ENCODE data around the gene CZIB. TPM values are rescaled to one million over a fixed set of nuclear protein-coding genes. Genes with fewer than 3 reads are reported as not detected.
"Not testable (repeated sequence)": the region's sequence is repeated elsewhere in the genome, so short reads cannot be mapped to it uniquely, and the experiment has no call there.

Gene CZIB
- polyA plus RNA-seq, 1 donor: 93.5 TPM

DNA sequence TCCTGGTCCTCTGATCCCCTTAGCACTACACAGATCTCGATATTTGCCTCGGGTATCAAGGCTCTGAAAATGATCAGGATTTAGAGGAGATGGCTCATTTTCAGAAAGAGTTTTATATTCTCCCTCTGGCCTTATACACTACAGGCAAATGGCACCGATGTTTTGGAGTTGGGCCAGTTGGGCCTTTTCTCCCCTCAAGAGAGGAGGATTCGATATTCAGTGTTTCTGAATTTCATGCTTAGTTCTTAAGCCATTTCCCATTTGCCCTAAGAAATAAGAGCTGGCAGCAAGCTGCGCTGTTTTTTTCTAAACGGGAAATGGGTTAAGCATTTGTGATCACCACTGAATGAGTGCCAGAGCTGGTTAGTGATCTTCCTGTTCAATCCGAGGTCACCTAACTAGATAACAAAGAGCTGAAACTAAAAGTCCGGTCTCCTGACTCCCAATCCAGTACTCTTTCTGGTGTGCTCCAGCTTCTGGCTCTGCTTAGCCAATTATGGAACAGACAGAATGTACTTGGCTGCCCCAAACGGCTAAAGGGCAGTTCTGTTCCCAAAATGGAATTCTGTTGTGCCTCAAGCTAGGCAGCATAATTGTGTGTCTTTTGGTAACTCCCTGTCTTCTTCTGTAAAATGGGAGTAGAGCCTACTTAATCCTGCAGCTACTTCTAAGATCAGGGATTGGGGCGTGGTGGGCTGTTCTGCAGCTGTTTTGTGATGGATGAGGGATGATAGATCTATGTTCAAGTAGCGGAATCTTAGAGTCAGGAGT is 25.0 kb downstream of the CZIB start:
- no peak for DNase-seq

DNA sequence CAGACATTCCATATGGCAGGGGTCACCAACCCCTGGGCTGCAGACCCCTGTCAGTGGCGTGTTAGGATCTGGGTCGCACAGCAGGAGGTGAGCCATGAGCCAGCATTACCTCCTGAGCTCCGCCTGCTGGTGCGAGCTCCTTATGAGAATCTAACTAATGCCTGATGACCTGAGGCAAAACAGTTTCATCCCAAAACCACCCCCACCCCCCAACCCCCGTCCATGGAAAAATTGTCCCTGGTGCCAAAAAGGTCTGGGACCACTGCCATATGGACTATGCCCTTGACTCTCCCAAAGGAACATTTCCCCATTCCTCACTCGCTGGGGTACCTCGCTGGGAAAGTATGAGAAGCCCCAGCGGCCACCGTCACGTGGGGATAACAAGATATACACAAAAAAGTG is 30.2 kb downstream of the CZIB start:
- DNase-seq: no peak

DNA sequence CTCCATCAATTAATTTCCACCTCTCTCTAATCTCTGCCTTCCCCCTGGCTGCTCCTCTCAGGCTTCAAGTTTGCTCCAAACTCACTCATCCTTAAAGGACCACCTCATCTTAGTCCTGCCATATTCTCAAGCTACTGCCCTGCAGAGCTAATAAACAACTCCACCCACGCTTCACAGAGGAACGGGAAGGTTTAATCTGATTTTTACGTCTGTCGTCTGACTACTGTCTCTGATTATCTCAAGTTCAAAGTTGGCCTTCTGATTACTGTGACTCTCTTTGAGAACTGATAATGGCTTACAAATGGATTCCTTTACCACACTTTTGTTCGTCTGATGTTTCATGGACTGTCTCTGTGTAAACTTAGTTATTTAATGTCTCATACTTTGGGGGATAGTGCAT is 31.4 kb downstream of the CZIB start:
- DNase-seq: no peak

DNA sequence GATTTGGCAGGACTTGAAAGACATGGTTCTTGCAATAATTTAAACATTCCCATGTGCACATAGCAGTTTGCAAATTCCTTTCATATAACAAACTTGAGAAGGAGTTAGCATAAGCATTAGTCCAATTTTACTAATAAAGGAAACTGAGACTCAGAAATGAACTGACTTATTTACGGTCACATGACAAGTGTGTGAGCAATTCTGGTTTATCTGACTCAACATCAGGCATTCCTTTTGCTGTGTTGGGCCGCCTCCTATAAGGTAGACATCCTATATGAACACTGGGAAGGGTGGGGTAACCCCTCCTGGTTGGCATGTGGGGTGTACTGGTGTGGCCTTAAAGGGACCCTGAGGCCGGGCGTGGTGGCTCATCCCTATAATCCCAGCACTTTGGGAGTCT is 32.3 kb downstream of the CZIB start:
- DNase-seq: no peak

DNA sequence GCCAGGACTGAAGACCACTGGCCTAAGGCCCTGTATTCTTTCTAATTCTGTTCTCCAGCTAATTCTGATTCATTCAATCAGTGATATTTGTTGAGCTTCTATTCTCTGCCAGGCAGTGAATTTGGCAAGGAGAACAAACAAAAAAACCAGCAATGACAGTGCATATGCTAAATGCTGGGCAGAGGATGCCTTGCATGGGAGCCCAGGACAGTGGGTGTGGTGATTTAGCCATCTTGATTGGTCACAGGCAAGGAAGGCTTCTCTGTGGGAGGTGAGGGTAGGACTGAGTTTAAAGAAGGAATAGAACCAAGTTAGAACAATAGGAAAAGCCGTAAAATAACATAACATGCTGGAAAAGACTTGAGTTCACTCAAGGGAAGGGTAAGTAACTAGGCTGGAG is 33.0 kb downstream of the CZIB start:
- DNase-seq: no peak

DNA sequence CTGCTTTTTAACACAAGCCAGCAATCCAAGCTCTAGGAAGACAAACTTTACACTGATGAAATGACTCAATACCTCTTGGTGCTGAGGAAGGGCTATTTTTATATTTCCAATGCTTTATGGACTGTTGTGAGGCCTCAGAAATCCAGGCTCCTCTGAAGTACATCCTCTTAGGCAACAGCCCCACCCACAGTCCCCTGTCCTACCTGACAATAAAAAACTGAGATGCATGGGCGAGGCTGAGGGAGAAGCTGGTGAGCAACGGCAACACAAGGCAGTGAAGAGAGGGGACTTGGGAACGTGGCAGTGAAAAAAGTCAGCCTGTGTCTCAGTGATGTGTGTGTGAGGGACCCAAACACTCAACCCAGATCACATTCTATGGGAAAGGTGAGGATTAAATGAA is 33.9 kb downstream of the CZIB start:
- DNase-seq: no peak

DNA sequence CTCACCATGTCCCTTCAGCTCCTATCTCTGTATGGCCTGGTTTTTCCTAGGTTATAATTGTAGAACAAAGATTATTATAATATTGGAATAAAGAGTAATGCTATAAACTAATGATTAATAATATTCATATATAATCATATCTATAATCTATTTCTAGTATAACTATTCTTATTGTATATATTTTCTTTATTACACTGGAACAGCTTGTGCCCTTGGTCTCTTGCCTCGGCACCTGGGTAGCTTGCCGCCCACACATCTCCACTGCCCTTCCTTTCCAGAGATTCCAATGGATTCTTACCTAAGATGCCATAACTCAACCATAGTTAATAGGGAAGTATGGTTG is 34.5 kb downstream of the CZIB start:
- not testable (repeated sequence) for DNase-seq

DNA sequence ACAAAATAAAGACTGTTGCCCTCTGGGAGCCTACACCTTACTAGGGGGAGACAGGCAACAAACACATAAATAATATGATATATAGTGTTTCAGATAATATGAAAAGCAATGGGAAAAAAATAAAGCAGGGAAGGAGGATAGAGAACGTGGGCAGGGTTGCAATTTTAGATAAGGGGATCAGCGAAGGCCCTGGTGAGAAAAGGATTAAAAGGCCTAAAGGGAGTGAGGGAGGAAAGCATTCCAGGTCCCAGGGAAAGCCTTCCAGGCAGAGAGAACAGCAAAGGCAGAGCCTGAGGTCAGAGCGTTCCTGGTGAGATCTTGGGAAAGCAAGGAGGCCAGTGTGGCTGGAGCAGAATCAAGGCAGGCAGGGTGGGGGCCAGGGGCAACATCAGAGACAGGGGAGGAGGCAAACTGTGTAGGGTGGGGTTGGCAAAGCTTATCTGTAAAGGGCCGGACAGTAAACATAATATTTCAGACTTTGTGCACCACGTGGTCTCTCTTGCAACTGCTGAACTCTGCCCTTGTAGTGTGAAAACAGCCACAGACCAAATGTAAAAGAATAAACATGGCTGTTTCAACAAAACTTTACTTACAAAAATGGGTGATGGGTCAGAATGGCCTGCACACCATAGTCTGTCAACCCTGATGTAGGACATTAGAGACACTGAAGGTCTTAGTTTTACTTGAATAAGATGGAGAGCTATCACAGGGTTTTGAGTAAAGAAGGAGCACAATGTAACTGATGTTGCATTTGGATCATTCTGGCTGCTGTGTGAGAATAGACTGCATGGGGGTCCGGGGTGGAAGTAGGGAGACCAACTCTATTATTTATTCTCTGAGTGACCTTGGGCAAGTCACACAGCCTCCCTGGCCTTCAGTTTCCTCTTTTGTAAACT is 37.1 kb downstream of the CZIB start:
- DNase-seq: no peak

DNA sequence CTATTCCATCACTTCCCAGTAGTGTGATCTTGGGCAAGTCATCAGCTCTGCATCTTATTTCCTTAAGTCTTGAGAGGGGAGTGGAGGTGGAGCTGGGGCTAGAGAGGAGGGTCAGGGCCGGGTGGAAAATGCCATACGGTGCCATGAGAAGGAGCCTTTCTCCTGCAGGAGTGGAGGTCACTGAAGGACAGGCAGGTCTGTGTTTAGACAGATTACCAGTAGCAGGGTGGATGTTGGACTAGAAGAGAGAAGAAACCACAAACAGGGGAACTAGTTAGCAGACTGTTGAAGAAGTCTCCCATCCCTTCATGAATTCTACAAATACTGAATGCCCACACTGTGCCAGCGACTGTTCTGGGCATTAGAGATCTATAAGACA is 37.7 kb downstream of the CZIB start:
- DNase-seq: no peak

DNA sequence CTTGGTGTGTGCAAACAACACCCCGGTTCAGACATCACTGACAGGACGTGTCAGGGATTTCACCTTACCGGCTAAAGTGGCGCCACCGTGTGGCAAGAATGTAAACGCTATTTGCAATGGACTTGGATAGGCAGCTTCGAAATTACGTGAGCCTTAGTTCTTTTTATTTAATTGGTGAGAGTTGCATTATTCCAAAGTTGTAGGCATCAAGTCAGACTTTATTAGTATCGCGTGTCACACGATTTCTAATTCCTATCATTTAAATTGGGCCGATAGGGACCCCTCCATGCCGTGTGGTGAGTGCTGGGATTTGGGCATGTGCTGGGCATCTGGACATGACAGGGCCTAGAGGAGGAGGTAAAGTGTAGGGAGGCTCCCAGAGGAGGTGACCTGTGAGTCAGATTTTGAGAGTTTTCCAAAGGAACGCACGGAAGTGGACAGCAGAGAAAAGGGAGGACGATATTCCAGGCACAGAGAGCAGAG is 38.3 kb downstream of the CZIB start:
- peak; percentile 82 for DNase-seq

DNA sequence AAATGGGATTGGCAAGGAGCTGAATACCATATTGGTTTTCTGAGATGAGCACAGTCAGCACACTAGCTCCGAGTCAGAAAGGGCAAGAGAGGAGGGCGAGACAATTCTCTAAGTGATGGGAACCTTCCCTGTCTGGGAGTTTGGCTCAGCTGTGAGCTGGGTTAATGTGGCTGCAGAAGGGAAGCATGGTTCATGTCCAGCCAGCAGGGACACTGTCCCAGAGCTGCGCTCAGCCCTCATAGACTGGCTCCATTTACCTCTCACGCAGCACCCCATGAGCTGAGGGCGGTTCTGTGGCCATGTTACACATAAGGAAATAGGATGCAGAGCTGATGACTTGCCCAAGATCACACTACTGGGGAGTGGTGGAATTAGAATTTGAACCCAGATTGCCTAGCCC is 39.5 kb downstream of the CZIB start:
- no peak for DNase-seq

DNA sequence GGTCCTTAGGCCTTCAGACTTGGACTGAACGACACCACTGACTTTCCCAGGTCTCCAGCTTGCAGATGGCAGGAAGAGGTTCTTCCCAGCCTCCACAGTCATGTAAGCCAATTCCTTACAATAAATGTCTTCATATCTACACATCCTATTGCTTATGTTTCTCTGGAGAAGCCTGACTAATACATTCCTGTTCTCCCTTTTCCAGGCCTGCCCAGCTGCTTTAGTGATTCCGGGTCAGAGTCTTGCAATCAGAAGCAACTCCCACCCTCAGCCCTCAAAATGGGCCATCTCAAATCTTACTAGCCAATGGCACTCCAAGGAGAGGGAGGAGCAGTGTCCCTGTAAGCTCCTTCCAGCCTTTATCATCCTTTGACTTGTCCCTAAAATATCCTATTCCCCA is 40.2 kb downstream of the CZIB start:
- DNase-seq: no peak

DNA sequence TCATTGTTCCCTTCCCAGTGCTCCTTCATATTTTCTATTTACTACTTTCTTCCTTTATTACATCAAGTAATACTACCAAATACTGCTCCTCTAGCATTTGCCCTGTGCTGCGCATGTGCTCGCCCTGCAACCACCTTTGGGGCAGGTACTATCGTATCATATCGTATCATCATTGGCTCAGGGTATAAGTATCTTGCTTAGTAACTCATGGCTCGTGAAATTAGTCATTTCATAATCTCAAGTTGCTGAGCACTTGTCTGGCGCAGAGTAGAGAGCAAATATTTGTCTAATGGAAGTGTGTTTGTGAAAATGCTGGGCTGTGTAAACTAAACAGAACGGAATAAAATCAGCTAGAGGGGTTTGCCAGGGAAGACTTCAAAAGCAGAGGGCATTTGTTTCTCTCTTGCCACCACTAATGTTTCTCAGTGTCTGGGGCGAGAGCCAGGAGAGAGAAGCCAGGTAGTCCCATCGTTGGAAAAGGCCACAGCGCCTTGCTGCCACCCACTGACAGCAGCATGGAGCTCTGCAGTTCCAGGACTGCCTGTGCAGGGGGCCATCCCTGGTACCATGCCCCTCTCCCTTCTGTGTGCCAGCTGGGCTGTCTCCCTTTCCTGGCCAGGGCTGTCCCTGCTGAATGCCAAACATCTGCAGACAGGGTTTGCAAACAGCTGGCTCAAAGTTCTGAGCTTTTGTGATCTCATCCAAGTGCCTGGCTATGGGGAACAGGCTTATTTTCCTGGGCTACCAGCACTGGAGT is 43.8 kb downstream of the CZIB start:
- DNase-seq: no peak

DNA sequence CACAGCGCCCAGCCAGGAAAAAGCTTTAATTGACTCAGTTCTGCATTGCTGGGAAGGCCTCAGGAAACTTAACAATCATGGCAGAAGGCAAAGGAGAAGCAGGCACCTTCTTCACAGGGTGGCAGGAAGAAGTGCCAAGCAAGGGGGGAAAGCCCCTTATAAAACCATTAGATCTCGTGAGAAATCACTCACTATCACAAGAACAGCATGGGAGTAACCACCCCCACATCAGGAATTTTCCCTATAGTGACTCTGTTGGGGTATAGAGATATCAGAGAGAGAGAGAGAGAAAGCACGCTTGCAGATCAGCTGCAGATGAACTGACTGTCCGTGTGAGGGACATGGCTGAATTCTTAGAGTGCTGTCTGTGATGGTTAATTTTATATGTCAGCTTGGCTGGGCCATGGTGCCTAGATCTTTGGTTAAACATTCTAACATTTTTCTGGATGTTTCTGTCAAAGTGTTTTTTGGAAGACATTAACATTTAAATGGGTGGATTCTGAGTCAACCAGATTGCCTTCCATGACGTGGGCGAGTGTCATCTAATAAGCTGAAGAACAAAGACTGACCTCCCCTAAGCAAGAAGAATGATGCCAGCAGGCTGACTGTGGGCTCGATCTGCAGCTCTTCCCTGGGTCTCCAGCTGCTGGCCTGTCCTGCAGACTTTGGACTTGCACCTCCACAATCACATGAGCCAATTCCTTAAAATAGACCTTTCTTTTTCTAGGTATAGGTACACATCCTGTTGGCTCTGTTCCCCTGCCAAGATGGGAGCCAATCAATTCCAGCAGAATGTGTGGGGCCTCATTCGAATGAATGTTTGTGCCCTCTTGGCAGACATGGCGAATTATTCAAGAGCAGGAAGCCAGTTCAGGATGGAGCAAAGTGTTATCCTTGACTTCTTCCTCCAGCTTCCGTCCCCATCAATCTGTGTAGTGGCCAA is 45.2 kb downstream of the CZIB start:
- DNase-seq: no peak

DNA sequence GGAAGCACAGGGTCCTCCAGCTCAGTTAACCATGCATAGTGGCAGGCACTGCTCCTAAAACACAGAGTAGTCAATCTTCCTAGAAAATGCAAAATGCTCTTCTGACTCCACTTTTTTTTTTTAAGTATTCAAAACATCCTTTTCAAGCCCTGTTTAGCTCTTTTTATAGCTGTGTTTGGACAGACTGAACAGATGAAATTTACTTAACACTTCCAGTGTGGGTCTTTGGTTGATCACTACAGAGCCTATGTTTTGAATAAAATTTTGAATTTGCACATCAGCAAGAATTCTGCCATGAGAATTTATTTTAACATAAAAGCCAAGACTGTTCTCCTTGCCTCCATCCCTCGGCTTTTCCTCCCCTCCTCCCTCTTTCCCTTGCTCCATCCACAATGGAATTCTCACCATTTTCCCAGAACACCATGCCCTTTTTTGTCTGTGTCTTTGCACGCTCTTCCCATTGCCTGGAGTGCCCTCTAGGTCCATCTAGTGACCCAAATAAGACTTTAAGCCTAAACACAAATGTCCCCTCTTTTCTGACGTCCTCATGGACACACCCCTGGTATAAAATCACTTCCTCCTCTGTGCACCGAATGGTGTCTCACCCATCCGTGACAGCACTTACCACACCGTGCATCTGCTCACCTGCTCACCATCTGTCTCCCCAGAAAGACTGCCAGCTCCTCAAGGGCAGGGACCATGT is 47.9 kb downstream of the CZIB start:
- DNase-seq: no peak

DNA sequence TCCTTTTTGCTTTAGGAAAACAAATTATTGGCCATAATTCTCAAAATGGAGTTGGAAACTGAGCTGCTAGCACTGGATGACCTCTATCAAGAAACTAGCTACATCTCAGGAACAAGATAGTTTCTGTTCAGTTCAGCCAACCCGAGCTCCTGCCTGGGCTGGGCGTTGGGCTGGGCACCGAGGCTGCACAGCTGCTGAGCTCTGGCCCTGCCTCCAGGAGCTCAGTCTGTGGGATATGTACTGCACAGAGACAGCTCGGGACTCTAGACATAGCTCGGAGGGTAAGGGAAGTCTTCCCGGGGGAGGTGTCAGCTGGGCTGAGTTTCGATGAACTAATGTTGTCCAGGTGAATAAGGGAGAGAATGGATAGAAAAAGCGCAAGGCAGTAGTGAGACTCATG is 53.5 kb downstream of the CZIB start:
- DNase-seq: no peak

DNA sequence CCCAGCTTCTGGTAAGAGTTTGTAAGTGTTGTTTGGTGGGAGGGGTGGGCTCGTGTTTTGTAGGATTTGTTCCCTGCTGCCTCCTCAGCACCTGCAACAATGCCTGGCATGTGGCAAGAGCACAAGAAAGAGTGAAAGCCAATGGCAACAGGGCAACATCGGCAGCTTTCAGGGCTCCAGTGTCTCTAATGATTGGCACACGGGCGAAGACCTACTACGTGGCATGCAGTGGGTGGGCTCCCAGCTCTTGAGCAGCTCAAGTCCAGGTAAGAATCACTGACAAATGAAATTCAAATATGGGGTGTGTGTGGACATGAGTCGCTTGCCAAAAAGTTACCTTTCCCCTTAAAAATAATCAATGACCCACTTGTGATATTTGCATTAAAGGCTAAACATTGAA is 54.1 kb downstream of the CZIB start:
- no peak for DNase-seq

DNA sequence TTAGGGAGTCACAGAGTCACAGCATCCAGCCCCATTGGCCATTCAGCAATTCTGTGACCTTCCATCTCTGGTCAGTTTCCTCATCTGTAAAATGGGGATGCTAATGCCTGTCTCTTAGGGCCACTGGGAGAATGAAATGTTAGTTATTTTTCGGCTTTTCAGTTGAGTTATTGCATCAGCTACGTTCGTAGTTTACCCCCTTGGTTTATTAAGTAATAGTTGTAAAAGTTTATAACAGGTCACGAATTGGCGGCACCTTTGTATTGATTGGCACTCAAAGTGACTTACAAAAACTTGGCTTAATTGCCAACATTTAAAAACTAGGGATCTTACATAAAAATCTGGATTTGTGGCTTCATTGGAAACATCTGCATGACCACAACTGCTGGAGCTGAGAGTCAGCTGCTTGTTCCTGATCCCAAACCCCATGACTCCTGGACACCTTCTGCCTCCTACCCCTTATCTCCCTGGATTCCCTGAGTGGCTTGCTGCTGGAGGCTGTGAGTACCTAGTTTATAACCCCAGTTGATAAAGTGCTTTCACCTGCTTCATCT is 54.9 kb downstream of the CZIB start:
- no peak for DNase-seq
